MM.1S (cell line): ENCODE measurements around the gene RRN3.
"Not testable (repeated sequence)": the region's sequence is repeated elsewhere in the genome, so short reads cannot be mapped to it uniquely, and the experiment has no call there.

Experiments
- DNase-seq: peaks from one replicate; pipeline ENCODE4 v3.0.0-alpha.2; 2015
- H2AFZ ChIP-seq: fragments of 300-600 bp; sonication (generic); 2 replicates; pipeline ENCODE4 v1.6.0; 2016; ENCODE audit warnings: antibody characterized with exemption, low read length
- H3F3A ChIP-seq: fragments of 300-600 bp; sonication (generic); 2 replicates; pipeline ENCODE4 v1.6.1; 2016; ENCODE audit warnings: mild to moderate bottlenecking, antibody characterized with exemption, low read length, moderate library complexity, mixed read lengths; ENCODE audit not compliant: insufficient read depth
- H3K27ac ChIP-seq: fragments of 300-600 bp; sonication (generic); 2 replicates; pipeline ENCODE4 v1.5.1; 2016; ENCODE audit warnings: mild to moderate bottlenecking, low read length
- H3K27me3 ChIP-seq: fragments of 300-600 bp; sonication (generic); replicated peaks from 2 replicates; pipeline ENCODE4 v1.6.0; 2016; ENCODE audit warnings: low read length; ENCODE audit not compliant: insufficient read depth
- H3K36me3 ChIP-seq: fragments of 300-600 bp; sonication (generic); replicated peaks from 2 replicates; pipeline ENCODE4 v1.6.1; 2016; ENCODE audit warnings: mild to moderate bottlenecking, low read length, mixed read lengths; ENCODE audit not compliant: insufficient read depth
- H3K4me1 ChIP-seq: fragments of 300-600 bp; sonication (generic); 2 replicates; pipeline ENCODE4 v1.6.1; 2016; ENCODE audit warnings: low read length, mixed read lengths
- H3K4me2 ChIP-seq: fragments of 300-600 bp; sonication (generic); 2 replicates; pipeline ENCODE4 v1.6.0; 2016; ENCODE audit warnings: low read depth, low read length
- H3K4me3 ChIP-seq: fragments of 300-600 bp; sonication (generic); 2 replicates; pipeline ENCODE4 v1.5.1; 2016; ENCODE audit warnings: low read length, mixed read lengths
- H3K79me2 ChIP-seq: fragments of 300-600 bp; sonication (generic); 2 replicates; pipeline ENCODE4 v1.6.1; 2016; ENCODE audit warnings: mixed run types, low read length, mixed read lengths
- H3K9ac ChIP-seq: fragments of 300-600 bp; sonication (generic); 2 replicates; pipeline ENCODE4 v1.6.1; 2016; ENCODE audit warnings: low read length, mixed read lengths
- H3K9me2 ChIP-seq: fragments of 300-600 bp; sonication (generic); replicated peaks from 2 replicates; pipeline ENCODE4 v1.6.1; 2016; ENCODE audit warnings: mild to moderate bottlenecking, low read length, mixed read lengths; ENCODE audit not compliant: insufficient read depth
- H3K9me3 ChIP-seq: fragments of 300-600 bp; sonication (generic); replicated peaks from 2 replicates; pipeline ENCODE4 v1.6.1; 2016; ENCODE audit warnings: mild to moderate bottlenecking, low read length, mixed read lengths; ENCODE audit not compliant: insufficient read depth
- H4K20me1 ChIP-seq: fragments of 300-600 bp; sonication (generic); 2 replicates; pipeline ENCODE4 v1.6.1; 2016; ENCODE audit warnings: mild to moderate bottlenecking, low read length, moderate library complexity, mixed read lengths; ENCODE audit not compliant: insufficient read depth
- CTCF ChIP-seq: fragments of 300-600 bp; sonication (generic); IDR thresholded peaks from 2 replicates; pipeline ENCODE4 v1.5.1; 2016; ENCODE audit warnings: antibody characterized with exemption, low read length, mixed read lengths
- EZH2 ChIP-seq: fragments of 300-600 bp; sonication (generic); optimal IDR thresholded peaks from 2 replicates; pipeline ENCODE3; 2017; ENCODE audit warnings: low read depth, mild to moderate bottlenecking, antibody characterized with exemption, low read length, mixed read lengths
- EZH2phosphoT487 ChIP-seq: fragments of 300-600 bp; sonication (generic); IDR thresholded peaks from 2 replicates; pipeline ENCODE4 v1.6.1; 2018; ENCODE audit warnings: antibody characterized with exemption, low read length

The RRN3 gene

GRCh38 chr16:15093571-15093954, 509 bp downstream of the RRN3 start:
- not testable (repeated sequence) for DNase-seq, H3K36me3 ChIP-seq, H4K20me1 ChIP-seq, H3F3A ChIP-seq, H3K4me1 ChIP-seq, H2AFZ ChIP-seq, H3K27me3 ChIP-seq, H3K9me2 ChIP-seq, H3K9me3 ChIP-seq
- H3K4me2 ChIP-seq: peak overlapping the region; percentile 59; the same call in 1 of the 2 replicates
- peak overlapping the region; percentile 74 for H3K4me3 ChIP-seq
- peaks cover 15% of the 10 kb centered on the region for H3K79me2 ChIP-seq
- H3K9ac ChIP-seq: peak overlapping the region; percentile 76
- peak overlapping the region; percentile 13; the same call in 1 of the 2 replicates for H3K27ac ChIP-seq

DNA sequence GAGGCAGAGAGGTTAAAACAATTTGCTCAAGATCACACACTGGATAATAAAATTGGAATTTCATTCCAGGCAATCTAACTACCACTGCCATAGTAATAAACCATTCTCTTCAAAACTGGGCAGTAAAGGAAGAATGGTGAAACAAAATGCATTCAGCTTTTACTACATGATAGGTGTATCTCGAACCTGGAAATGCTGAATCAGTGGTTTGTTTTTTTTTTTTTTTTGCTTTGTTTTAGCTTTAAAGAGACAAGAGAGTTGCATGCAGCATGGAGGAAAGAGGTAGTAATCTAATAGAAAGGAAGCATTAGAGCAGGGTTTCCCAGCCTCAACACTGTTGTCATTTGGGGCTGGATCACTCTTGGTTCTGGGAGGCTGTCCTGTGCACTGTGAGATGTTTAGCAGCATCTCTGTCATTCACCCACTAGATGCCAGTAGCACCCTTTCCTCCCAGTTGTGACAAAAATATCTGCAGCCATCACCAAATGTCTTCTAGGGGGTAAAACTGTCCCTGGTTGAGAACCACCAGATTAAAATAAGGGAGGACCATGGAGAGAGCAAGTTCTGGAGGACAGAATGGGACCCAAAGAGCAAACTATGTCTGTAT, 3.3 kb downstream of the RRN3 start:
- not testable (repeated sequence) for H3K4me3 ChIP-seq, H3K9me2 ChIP-seq, H3K4me2 ChIP-seq, H3K9ac ChIP-seq, H3K36me3 ChIP-seq, H3F3A ChIP-seq, H4K20me1 ChIP-seq, H3K9me3 ChIP-seq, H3K4me1 ChIP-seq, H3K27ac ChIP-seq, H3K27me3 ChIP-seq, H2AFZ ChIP-seq, DNase-seq
- peaks cover 15% of the 10 kb centered on the region for H3K79me2 ChIP-seq

DNA sequence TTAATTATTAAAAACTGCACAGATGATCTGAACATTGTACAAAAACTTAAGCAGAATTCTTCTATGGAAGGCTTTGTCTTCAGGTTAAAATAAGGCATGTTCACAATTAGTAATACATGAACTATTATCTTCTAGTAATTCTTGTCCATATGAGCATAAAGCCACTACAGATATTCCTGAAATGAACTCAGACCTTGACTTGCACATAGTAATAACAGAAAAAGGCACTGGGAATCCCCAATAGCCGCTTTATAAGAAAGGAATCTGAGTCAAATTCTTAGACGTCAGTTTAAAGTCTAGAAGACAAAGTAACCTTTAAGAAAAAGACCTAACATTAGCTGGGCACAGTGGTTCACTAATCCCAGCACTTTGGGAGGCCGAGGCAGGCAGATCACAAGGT, 11.3 kb downstream of the RRN3 start:
- not testable (repeated sequence) for H3F3A ChIP-seq, H3K27ac ChIP-seq, H3K4me1 ChIP-seq, H4K20me1 ChIP-seq, H3K36me3 ChIP-seq, H3K4me2 ChIP-seq, H3K79me2 ChIP-seq, H2AFZ ChIP-seq, H3K9me3 ChIP-seq, H3K27me3 ChIP-seq, H3K4me3 ChIP-seq, H3K9ac ChIP-seq, H3K9me2 ChIP-seq, DNase-seq

DNA sequence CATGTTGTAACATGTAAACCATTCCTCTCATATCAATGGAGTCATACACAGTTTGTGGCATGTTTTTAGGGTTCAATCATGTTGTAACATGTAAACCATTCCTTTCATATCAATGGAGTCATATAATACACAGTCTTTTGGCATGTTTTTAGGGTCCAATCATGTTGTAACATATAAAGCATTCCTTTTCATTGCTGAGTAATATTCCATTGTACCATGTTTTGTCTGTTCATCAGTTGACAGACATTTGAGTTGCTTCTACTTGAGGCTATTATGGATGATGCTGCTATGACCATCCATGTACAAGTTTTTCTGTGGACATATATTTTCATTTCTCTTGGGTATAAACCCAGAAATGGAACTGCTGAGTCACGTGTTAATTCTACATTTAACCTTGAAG, 13.2 kb downstream of the RRN3 start:
- not testable (repeated sequence) for H3K9me3 ChIP-seq, H3K27me3 ChIP-seq, H4K20me1 ChIP-seq, H2AFZ ChIP-seq, H3K27ac ChIP-seq, H3K4me3 ChIP-seq, H3F3A ChIP-seq, H3K79me2 ChIP-seq, H3K36me3 ChIP-seq, DNase-seq, H3K4me1 ChIP-seq, H3K9me2 ChIP-seq, H3K9ac ChIP-seq, H3K4me2 ChIP-seq

DNA sequence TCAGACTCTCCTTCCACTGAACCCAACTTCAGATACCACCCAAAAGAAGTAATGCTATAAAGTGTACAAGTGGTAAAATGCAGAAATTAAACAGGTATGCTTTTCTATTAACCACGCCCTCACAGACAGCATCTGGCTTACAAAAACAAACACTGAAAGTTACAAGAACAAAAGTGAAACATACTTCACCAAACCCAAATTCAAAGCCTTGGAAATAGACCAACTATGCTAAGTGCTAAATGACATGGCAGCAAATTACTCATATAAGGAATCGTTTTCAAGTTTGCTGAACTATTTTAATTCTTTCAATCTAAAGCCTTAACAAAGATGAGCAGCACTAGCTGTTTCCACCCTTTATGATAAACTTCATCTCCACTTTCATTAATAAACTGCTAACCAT, 17.9 kb downstream of the RRN3 start:
- H3K4me3 ChIP-seq, H3K79me2 ChIP-seq, H3F3A ChIP-seq, H3K4me1 ChIP-seq, H3K27ac ChIP-seq, DNase-seq, H3K4me2 ChIP-seq, H2AFZ ChIP-seq, H3K9ac ChIP-seq, H3K9me2 ChIP-seq, H3K27me3 ChIP-seq, H4K20me1 ChIP-seq, H3K9me3 ChIP-seq: not testable (repeated sequence)
- H3K36me3 ChIP-seq: peaks cover 11% of the 10 kb centered on the region; the same call in 1 of the 2 replicates

DNA sequence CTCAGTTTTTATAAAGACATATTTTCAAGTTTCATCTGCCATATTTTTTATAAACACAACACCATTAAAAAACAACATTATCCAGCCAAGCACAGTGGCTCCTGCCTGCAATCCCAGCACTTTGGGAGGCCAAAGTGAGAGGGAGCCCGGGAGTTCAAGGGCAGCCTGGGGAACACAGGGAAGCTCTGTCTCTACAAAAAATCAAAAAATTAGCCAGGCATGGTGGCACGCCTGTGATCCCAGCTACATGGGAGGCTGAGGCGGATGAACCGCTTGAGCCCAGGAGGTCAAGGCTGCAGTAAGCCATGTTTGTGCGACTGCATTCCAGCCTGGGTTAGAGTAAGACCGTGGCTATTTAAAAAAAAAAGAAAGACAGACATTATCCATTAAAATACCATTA, 21.0 kb downstream of the RRN3 start:
- no peak for DNase-seq
- no peaks in the 10 kb centered on the region for H3K27me3 ChIP-seq
- H3K36me3 ChIP-seq: peaks cover 11% of the 10 kb centered on the region; the same call in 1 of the 2 replicates
- H3F3A ChIP-seq: no peaks in the 10 kb centered on the region
- no peaks in the 10 kb centered on the region for H3K9me2 ChIP-seq
- no peaks in the 10 kb centered on the region for H3K9me3 ChIP-seq
- TF ChIP-seq EZH2 (no peak), CTCF (no peak), EZH2phosphoT487 (no peak)
- H4K20me1 ChIP-seq: no peaks in the 10 kb centered on the region
- H3K4me3 ChIP-seq: no peak overlapping the region
- H3K9ac ChIP-seq: no peak overlapping the region
- no peak overlapping the region for H3K4me2 ChIP-seq
- H2AFZ ChIP-seq: no peak overlapping the region
- no peaks in the 10 kb centered on the region for H3K79me2 ChIP-seq
- H3K27ac ChIP-seq: no peak overlapping the region
- H3K4me1 ChIP-seq: no peaks in the 10 kb centered on the region
